Esophagus muscularis mucosa (tissue), 4 donors: ENCODE results near the gene PRKCE. TPM values are rescaled to one million over a fixed set of nuclear protein-coding genes. Genes with fewer than 3 reads are reported as not detected.
A peak's percentile ranks its signal among the peaks of the same experiment; 100 is the strongest.

Source experiments
- DNase-seq: peaks from one replicate; pipeline ENCODE4 v3.0.0-alpha.2; 2017; ENCODE audit errors: extremely low spot score
- H3K27ac ChIP-seq, 4 donors: fragments of 200-600 bp; sonication (generic); replicated peaks in 1 of 4; 1 replicate in 3 of 4; 2 replicates in 1 of 4; pipeline ENCODE4 v1.5.1; 2016 to 2019; ENCODE audit warnings: mild to moderate bottlenecking in 1 of 4
- H3K27me3 ChIP-seq, 4 donors: fragments of 200-600 bp; sonication (generic); one replicate each; pipeline versions ENCODE4 v1.5.1 to v1.6.0; 2016 to 2019
- H3K36me3 ChIP-seq, 4 donors: fragments of 200-600 bp; sonication (generic); one replicate each; pipeline ENCODE4 v1.5.1; 2016 to 2019
- H3K4me1 ChIP-seq, 4 donors: fragments of 200-600 bp; sonication (generic); one replicate each; pipeline ENCODE4 v1.5.1; 2016 to 2019
- H3K4me3 ChIP-seq, 4 donors: fragments of 200-600 bp; sonication (generic); 1 replicate in 2 of 4; 2 replicates in 2 of 4; pipeline ENCODE4 v1.5.1; 2016 to 2019; ENCODE audit warnings: mild to moderate bottlenecking in 4 of 4, moderate library complexity in 1 of 4
- H3K9me3 ChIP-seq, 4 donors: fragments of 200-600 bp; sonication (generic); 1 replicate in 3 of 4; 2 replicates in 1 of 4; pipeline ENCODE4 v1.5.1; 2016 to 2019
- EP300 ChIP-seq: sonication (generic); formaldehyde crosslinking; IDR thresholded peaks from one replicate; pipeline ENCODE4 v1.6.1; 2017; ENCODE audit warnings: antibody characterized with exemption
- POLR2A ChIP-seq: fragments of 450-650 bp; IDR thresholded peaks from one replicate; pipeline ENCODE4 v1.6.1; 2017; ENCODE audit warnings: antibody characterized with exemption, moderate library complexity, mild to moderate bottlenecking, low read depth
- POLR2AphosphoS5 ChIP-seq, 2 donors: sonication (generic); formaldehyde crosslinking; IDR thresholded peaks; one replicate each; pipeline ENCODE4 v1.6.1; 2017; ENCODE audit warnings: antibody characterized with exemption in 2 of 2
- WGBS: methylation state at CpG from one replicate; pipeline ENCODE4 v1.1.5; 2018; 5-methylcytosine and 5-hydroxymethylcytosine counted together
- intact Hi-C: fragments of 100-400 bp; cut with DNase I; formaldehyde crosslinking; loops from one replicate; pipeline ENCODE4 v1.15.1; 2023
- total RNA-seq, 4 donors: library from RNA; depleted of rRNA; stranded (reverse); fragments of >200 nt; gene quantifications; one replicate each; pipeline versions ENCODE4 v1.1.0 to v1.2.1, GENCODE V29; 2016
- TF ChIP-seq, protein P1 (sequence below), 3 experiments: fragments of 200-600 bp in 2 of 3; fragments of 450-650 bp in 1 of 3; sonication (generic) in 2 of 3; IDR thresholded peaks; one replicate each; pipeline ENCODE4 v1.5.1; 2017 to 2019; ENCODE audit warnings: antibody characterized with exemption in 3 of 3, mild to moderate bottlenecking in 2 of 3, moderate library complexity in 1 of 3

The PRKCE gene
- total RNA-seq, 4 donors from 2014 or later, result 11.6 to 21.1 (median 13.0) TPM

- intact Hi-C loops, result loop anchor here (5.0 kb wide), 1 partner anchor 39 kb away; no protein-coding TSS in a partner anchor
- DNase-seq, result no peak
- TF ChIP-seq POLR2A (no peak), EP300 (no peak), POLR2AphosphoS5 (IDR thresholded peaks at IDR 0.05) (no peak)
- TF ChIP-seq, protein P1, sequence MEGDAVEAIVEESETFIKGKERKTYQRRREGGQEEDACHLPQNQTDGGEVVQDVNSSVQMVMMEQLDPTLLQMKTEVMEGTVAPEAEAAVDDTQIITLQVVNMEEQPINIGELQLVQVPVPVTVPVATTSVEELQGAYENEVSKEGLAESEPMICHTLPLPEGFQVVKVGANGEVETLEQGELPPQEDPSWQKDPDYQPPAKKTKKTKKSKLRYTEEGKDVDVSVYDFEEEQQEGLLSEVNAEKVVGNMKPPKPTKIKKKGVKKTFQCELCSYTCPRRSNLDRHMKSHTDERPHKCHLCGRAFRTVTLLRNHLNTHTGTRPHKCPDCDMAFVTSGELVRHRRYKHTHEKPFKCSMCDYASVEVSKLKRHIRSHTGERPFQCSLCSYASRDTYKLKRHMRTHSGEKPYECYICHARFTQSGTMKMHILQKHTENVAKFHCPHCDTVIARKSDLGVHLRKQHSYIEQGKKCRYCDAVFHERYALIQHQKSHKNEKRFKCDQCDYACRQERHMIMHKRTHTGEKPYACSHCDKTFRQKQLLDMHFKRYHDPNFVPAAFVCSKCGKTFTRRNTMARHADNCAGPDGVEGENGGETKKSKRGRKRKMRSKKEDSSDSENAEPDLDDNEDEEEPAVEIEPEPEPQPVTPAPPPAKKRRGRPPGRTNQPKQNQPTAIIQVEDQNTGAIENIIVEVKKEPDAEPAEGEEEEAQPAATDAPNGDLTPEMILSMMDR (IDR thresholded peaks at IDR 0.05), result no peak
- Histone ChIP-seq H3K27me3 (no peaks in the 10 kb centered on the region), H3K9me3 (peaks cover 0 to 3% (median 0%) of the 10 kb centered on the region in 4 donors), H3K4me3 (no peak overlapping the region), H3K4me1 (peaks cover 0 to under 1% (median under 1%) of the 10 kb centered on the region in 4 donors), H3K27ac (no peak overlapping the region), H3K36me3 (peaks cover 0 to 18% (median 0%) of the 10 kb centered on the region in 4 donors)
- WGBS, result 100% methylated on average over 1 of the region's 1 CpG
Measured at GRCh38 chr2:46051085-46051484, 399.6 kb downstream of the PRKCE start.

- DNase-seq, result no peak
- intact Hi-C loops, result loop anchor here (5.0 kb wide), 1 partner anchor 41 kb away; no protein-coding TSS in a partner anchor
- peaks cover 0 to 16% (median 0%) of the 10 kb centered on the region in 4 donors for H3K36me3 ChIP-seq
Measured at GRCh38 chr2:46053564-46053963, 402.1 kb downstream of the PRKCE start.

GRCh38 chr2:46056541-46056940 is 405.1 kb downstream of the PRKCE start:
- no peak for DNase-seq
- H3K27me3 ChIP-seq, result no peaks in the 10 kb centered on the region
- peaks cover 0 to 24% (median 15%) of the 10 kb centered on the region in 4 donors for H3K4me1 ChIP-seq
- 96% methylated on average over 1 of the region's 1 CpG for WGBS
- H3K36me3 ChIP-seq, result peaks cover 0 to 4% (median 0%) of the 10 kb centered on the region in 4 donors
- peaks cover 0 to 3% (median 0%) of the 10 kb centered on the region in 4 donors for H3K9me3 ChIP-seq
- no peak overlapping the region for H3K4me3 ChIP-seq
- intact Hi-C loops, result no loop called here
- H3K27ac ChIP-seq, result no peak overlapping the region
- no peak for TF ChIP-seq POLR2A

More at GRCh38 chr2:46053564-46053963, 402.1 kb downstream of the PRKCE start:
- TF ChIP-seq POLR2A (no peak), POLR2AphosphoS5 (IDR thresholded peaks at IDR 0.05) (no peak), EP300 (no peak)
- TF ChIP-seq, protein P1 (IDR thresholded peaks at IDR 0.05), result no peak
- 69% methylated on average over 9 of the region's 9 CpGs for WGBS
- H3K27ac ChIP-seq, result no peak overlapping the region
- H3K27me3 ChIP-seq, result no peaks in the 10 kb centered on the region
- peaks cover 0 to 20% (median 13%) of the 10 kb centered on the region in 4 donors for H3K4me1 ChIP-seq
- peaks cover 0 to 3% (median 0%) of the 10 kb centered on the region in 4 donors for H3K9me3 ChIP-seq
- H3K4me3 ChIP-seq, result no peak overlapping the region

DNA sequence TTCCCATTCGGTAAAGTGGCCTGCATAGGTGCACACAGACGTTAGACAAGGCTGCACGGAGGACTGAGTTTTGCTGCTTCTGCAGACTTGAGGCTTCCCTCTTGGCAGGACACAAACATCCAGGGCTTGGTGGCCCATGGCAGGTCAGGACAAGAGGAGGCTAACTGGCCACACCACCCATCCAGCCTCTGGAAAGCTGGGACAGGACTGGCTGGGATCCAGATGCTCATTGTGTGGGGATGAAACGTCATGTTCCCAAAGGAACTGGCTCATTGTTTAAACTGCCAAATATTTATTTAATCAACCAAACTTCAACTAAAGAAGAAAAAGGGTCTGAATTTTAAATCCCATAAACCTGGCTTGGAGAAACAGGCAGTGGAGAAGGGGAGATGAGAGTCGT is 406.7 kb downstream of the PRKCE start:
- Histone ChIP-seq H3K27ac (peak overlapping the region in 3 of 4 donors; percentile 8 to 38 (median 21)), H3K9me3 (peaks cover 0 to 3% (median 0%) of the 10 kb centered on the region in 4 donors), H3K27me3 (no peaks in the 10 kb centered on the region), H3K36me3 (peaks cover 0 to 4% (median 0%) of the 10 kb centered on the region in 4 donors), H3K4me1 (peaks cover 5 to 30% (median 21%) of the 10 kb centered on the region in 4 donors), H3K4me3 (no peak overlapping the region)
- no peak for DNase-seq
- WGBS, result 51% methylated on average over 5 of the region's 5 CpGs
- TF ChIP-seq, protein P1 (IDR thresholded peaks at IDR 0.05), result no peak
- TF ChIP-seq POLR2AphosphoS5 (IDR thresholded peaks at IDR 0.05), result peak in 1 of 2 donors; percentile 13
- intact Hi-C loops, result no loop called here

- intact Hi-C loops, result loop anchor here (2.0 to 5.0 kb wide), 2 partner anchors 304 to 398 kb away; no protein-coding TSS in a partner anchor
- TF ChIP-seq POLR2AphosphoS5 (IDR thresholded peaks at IDR 0.05) (peak; percentile 36 to 69), EP300 (no peak)
- TF ChIP-seq, protein P1 (IDR thresholded peaks at IDR 0.05), result peak; percentile 86 to 88 (median 88)
- Histone ChIP-seq H3K36me3 (peaks cover 0 to 4% (median 0%) of the 10 kb centered on the region in 4 donors), H3K4me1 (peaks cover 19 to 21% (median 20%) of the 10 kb centered on the region in 4 donors), H3K27me3 (no peaks in the 10 kb centered on the region), H3K9me3 (no peaks in the 10 kb centered on the region), H3K4me3 (no peak overlapping the region), H3K27ac (peak overlapping the region in 3 of 4 donors; percentile 42 to 50 (median 50))
- peak; percentile 96 for DNase-seq
- 59% methylated on average over 15 of the region's 15 CpGs for WGBS
Measured at GRCh38 chr2:46062637-46063412, 411.4 kb downstream of the PRKCE start.
